Gastroesophageal sphincter (tissue), 3 donors: ENCODE measurements around the gene THUMPD2.

Source experiments
- EP300 ChIP-seq: sonication (generic); formaldehyde crosslinking; IDR thresholded peaks from one replicate; pipeline ENCODE4 v1.6.1; 2017; ENCODE audit warnings: antibody characterized with exemption, mild to moderate bottlenecking
- POLR2A ChIP-seq, 2 donors: fragments of 450-650 bp; IDR thresholded peaks; one replicate each; pipeline ENCODE4 v1.6.1; 2017; ENCODE audit warnings: antibody characterized with exemption in 2 of 2, mild to moderate bottlenecking in 2 of 2, moderate library complexity in 1 of 2
- POLR2AphosphoS5 ChIP-seq: sonication (generic); formaldehyde crosslinking; IDR thresholded peaks from one replicate; pipeline ENCODE4 v1.6.1; 2017; ENCODE audit warnings: antibody characterized with exemption
- TF ChIP-seq, protein P1 (sequence below), 4 experiments: fragments of 200-600 bp in 2 of 4; fragments of 450-650 bp in 2 of 4; sonication (generic) in 1 of 4; IDR thresholded peaks; one replicate each; pipeline ENCODE4 v1.5.1; 2017 to 2019; ENCODE audit warnings: antibody characterized with exemption in 4 of 4, mild to moderate bottlenecking in 2 of 4, moderate library complexity in 2 of 4

DNA sequence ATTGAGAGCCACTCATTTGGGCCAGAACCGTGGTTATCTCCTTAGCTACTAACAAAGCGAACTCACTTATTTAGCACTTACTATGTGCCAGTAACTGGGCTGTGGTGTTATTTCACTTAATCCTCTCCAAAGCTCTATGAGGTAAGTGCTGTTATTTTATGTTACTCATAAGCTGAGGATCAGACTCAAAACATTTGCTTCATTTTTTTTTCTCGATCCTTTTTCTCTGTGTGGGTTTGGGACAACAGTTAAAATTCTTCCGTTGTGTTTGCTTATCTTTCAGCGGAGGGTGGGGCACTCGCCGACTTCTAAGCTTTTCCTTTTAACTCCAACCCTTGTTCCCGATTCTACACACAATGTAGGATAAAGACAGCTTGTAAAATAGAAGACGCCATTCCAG is 60.6 kb downstream of the THUMPD2 start:
- TF ChIP-seq POLR2AphosphoS5, result no peak
- TF ChIP-seq, protein P1, sequence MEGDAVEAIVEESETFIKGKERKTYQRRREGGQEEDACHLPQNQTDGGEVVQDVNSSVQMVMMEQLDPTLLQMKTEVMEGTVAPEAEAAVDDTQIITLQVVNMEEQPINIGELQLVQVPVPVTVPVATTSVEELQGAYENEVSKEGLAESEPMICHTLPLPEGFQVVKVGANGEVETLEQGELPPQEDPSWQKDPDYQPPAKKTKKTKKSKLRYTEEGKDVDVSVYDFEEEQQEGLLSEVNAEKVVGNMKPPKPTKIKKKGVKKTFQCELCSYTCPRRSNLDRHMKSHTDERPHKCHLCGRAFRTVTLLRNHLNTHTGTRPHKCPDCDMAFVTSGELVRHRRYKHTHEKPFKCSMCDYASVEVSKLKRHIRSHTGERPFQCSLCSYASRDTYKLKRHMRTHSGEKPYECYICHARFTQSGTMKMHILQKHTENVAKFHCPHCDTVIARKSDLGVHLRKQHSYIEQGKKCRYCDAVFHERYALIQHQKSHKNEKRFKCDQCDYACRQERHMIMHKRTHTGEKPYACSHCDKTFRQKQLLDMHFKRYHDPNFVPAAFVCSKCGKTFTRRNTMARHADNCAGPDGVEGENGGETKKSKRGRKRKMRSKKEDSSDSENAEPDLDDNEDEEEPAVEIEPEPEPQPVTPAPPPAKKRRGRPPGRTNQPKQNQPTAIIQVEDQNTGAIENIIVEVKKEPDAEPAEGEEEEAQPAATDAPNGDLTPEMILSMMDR (IDR thresholded peaks at IDR 0.05), result no peak
- no peak for TF ChIP-seq EP300
- TF ChIP-seq POLR2A (IDR thresholded peaks at IDR 0.05), result no peak
